ENCODE results near the gene ARID1A. TPM values are rescaled to one million over a fixed set of nuclear protein-coding genes. Genes with fewer than 3 reads are reported as not detected.
A peak's percentile ranks its signal among the peaks of the same experiment; 100 is the strongest.

The ARID1A gene
- total and polyA plus RNA-seq, 2 donors: 31.8 to 40.6 TPM

GRCh38 chr1:26786437-26787380 is 90.9 kb downstream of the ARID1A start:
- Histone ChIP-seq H3K4me1 (ENCODE audit: insufficient read depth) (no peaks in the 10 kb centered on the region), H3K4me3 (ENCODE audit: low read depth, low read length) (peak overlapping the region; percentile 67), H3K36me3 (ENCODE audit: insufficient read depth) (no peaks in the 10 kb centered on the region), H3K27ac (ENCODE audit: low read depth) (peak overlapping the region; percentile 98)
- peak; percentile 45 for DNase-seq (ENCODE audit: extremely low spot score)
- 3% methylated on average over 12 of the region's 12 CpGs for WGBS

- Histone ChIP-seq H3K36me3 (ENCODE audit: insufficient read depth) (no peaks in the 10 kb centered on the region), H3K4me3 (ENCODE audit: low read depth, low read length) (peak overlapping the region; percentile 67), H3K27ac (ENCODE audit: low read depth) (peak overlapping the region; percentile 98), H3K4me1 (ENCODE audit: insufficient read depth) (no peaks in the 10 kb centered on the region)
- no peak for DNase-seq (ENCODE audit: extremely low spot score)
- WGBS: under 1% methylated on average over 11 of the region's 11 CpGs
These were observed 91.5 kb downstream of the ARID1A start for GRCh38 chr1:26787381-26787705.

- peak within 1 kb of the TSS; percentile 98 for H3K27ac ChIP-seq (ENCODE audit: low read depth)
- no peaks in the 10 kb centered on the region for H3K4me1 ChIP-seq (ENCODE audit: insufficient read depth)
- WGBS: under 1% methylated on average over 63 of the region's 63 CpGs
- H3K36me3 ChIP-seq (ENCODE audit: insufficient read depth): no peaks in the 10 kb centered on the region
- peak within 1 kb of the TSS; percentile 67 for H3K4me3 ChIP-seq (ENCODE audit: low read depth, low read length)
- DNase-seq (ENCODE audit: extremely low spot score): peak; percentile 82
These were observed 92.1 kb downstream of the ARID1A start, which contains the start of gene PIGV for GRCh38 chr1:26787706-26788514. TSS of gene PIGV (plus strand) at chr1:26787950. CDS start at chr1:26790816, 2,866 bp downstream.

DNA sequence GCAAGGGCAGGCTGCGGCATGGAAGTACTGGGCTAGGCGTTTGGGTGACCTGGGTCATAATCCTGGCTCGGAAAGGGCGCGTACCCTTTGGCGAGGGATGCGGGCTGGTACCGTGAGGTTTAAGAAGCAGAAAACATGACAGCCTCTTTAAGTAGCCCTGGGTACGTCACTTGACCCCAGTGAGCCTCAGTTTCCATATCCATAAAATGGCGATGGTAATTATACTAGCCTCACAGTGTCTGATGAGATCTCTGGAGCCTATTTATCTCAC is 92.6 kb downstream of the ARID1A start:
- no peaks in the 10 kb centered on the region for H3K4me1 ChIP-seq (ENCODE audit: insufficient read depth)

GRCh38 chr1:26788836-26789611 is 93.2 kb downstream of the ARID1A start:
- Histone ChIP-seq H3K4me1 (ENCODE audit: insufficient read depth) (no peaks in the 10 kb centered on the region), H3K27ac (ENCODE audit: low read depth) (peak overlapping the region; percentile 98), H3K36me3 (ENCODE audit: insufficient read depth) (no peaks in the 10 kb centered on the region), H3K4me3 (ENCODE audit: low read depth, low read length) (peak overlapping the region; percentile 67)
- DNase-seq (ENCODE audit: extremely low spot score): peak; percentile 79
- WGBS: under 1% methylated on average over 19 of the region's 19 CpGs

More for the DNA sequence above, 92.6 kb downstream of the ARID1A start:
- Histone ChIP-seq H3K27ac (ENCODE audit: low read depth) (peak overlapping the region; percentile 98), H3K36me3 (ENCODE audit: insufficient read depth) (no peaks in the 10 kb centered on the region), H3K4me3 (ENCODE audit: low read depth, low read length) (peak overlapping the region; percentile 67)
- WGBS: under 1% methylated on average over 10 of the region's 10 CpGs
- DNase-seq (ENCODE audit: extremely low spot score): no peak

- no peak overlapping the region for H3K4me3 ChIP-seq (ENCODE audit: low read depth, low read length)
- WGBS: 63% methylated on average over 3 of the region's 3 CpGs
- H3K36me3 ChIP-seq (ENCODE audit: insufficient read depth): no peaks in the 10 kb centered on the region
- no peaks in the 10 kb centered on the region for H3K4me1 ChIP-seq (ENCODE audit: insufficient read depth)
- no peak overlapping the region for H3K27ac ChIP-seq (ENCODE audit: low read depth)
- DNase-seq (ENCODE audit: extremely low spot score): no peak
These were observed 93.7 kb downstream of the ARID1A start for GRCh38 chr1:26789612-26789865.

- H3K36me3 ChIP-seq (ENCODE audit: insufficient read depth): no peaks in the 10 kb centered on the region
- 55% methylated on average over 4 of the region's 4 CpGs for WGBS
- DNase-seq (ENCODE audit: extremely low spot score): no peak
- H3K27ac ChIP-seq (ENCODE audit: low read depth): no peak overlapping the region
- H3K4me1 ChIP-seq (ENCODE audit: insufficient read depth): no peaks in the 10 kb centered on the region
- no peak overlapping the region for H3K4me3 ChIP-seq (ENCODE audit: low read depth, low read length)
These were observed 94.1 kb downstream of the ARID1A start for GRCh38 chr1:26789931-26790330.

- no peak overlapping the region for H3K27ac ChIP-seq (ENCODE audit: low read depth)
- 72% methylated on average over 5 of the region's 5 CpGs for WGBS
- H3K4me1 ChIP-seq (ENCODE audit: insufficient read depth): no peaks in the 10 kb centered on the region
- H3K36me3 ChIP-seq (ENCODE audit: insufficient read depth): no peaks in the 10 kb centered on the region
- DNase-seq (ENCODE audit: extremely low spot score): no peak
- H3K4me3 ChIP-seq (ENCODE audit: low read depth, low read length): no peak overlapping the region
These were observed 94.7 kb downstream of the ARID1A start for GRCh38 chr1:26790551-26790953.

DNA sequence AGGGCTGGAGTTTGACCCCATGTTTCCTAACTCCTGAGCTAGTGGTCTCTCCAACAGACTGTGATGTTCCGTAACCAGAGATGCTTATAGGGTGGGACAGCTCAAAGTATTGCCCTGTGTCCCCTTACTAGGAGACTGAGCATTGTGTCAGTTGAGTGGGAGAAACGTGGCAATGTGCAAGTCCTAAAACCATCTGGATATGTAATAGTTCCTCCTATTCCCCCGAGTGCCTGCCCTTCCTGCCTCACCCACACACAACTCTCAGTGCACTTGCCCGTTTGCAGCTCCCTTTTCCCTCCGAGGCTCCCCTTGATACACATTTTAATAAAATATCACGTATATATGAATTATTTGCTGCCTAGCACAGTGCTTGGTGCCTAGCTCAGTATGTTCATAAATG is 95.3 kb downstream of the ARID1A start:
- Histone ChIP-seq H3K4me3 (ENCODE audit: low read depth, low read length) (no peak overlapping the region), H3K4me1 (ENCODE audit: insufficient read depth) (no peaks in the 10 kb centered on the region), H3K36me3 (ENCODE audit: insufficient read depth) (no peaks in the 10 kb centered on the region), H3K27ac (ENCODE audit: low read depth) (no peak overlapping the region)
- WGBS: 73% methylated on average over 6 of the region's 6 CpGs
- no peak for DNase-seq (ENCODE audit: extremely low spot score)

DNA sequence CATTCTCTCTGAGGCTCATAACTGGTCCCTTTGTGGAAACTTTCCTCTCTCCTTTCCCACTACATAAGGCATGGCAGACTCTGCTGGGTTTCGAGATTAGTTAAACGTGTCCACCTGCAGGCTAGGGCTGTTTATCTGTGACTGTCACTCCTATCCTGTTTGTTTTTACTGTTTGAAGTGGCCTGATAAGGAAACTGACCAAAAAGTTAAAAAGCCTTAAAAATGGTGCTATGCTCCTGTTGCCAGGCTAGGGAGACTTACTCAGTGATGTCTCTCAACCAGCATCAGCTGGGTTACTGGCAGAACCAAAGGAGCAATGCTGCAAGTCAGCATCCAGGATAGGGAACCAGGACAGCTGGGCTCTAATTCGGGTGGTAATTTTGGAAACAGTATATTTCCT is 95.8 kb downstream of the ARID1A start:
- H3K4me1 ChIP-seq (ENCODE audit: insufficient read depth): no peaks in the 10 kb centered on the region
- H3K4me3 ChIP-seq (ENCODE audit: low read depth, low read length): no peak overlapping the region
- H3K36me3 ChIP-seq (ENCODE audit: insufficient read depth): no peaks in the 10 kb centered on the region
- DNase-seq (ENCODE audit: extremely low spot score): no peak
- no peak overlapping the region for H3K27ac ChIP-seq (ENCODE audit: low read depth)
- WGBS: 61% methylated on average over 3 of the region's 3 CpGs

DNA sequence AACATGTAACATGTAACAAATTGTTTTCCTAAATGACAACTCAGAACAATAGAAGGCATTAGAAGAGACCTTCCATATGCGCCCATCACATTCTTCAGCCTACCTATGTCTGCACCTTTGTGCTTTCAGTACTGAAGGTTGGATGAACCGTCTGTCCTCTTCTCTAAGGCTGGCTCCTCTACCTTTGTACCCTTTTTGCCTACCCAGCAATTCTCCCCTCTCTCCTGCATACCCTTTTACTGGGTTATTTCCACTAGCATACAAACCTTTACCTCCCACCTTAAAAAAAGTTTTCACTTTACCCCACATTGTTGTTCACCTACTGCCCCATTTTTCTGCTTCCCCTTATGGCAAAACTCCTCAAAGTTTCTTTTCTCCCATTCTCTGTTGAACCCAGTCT is 97.1 kb downstream of the ARID1A start:
- H3K4me1 ChIP-seq (ENCODE audit: insufficient read depth): no peaks in the 10 kb centered on the region
- H3K36me3 ChIP-seq (ENCODE audit: insufficient read depth): no peaks in the 10 kb centered on the region
- DNase-seq (ENCODE audit: extremely low spot score): no peak
- WGBS: 96% methylated on average over 2 of the region's 2 CpGs
- H3K27ac ChIP-seq (ENCODE audit: low read depth): no peak overlapping the region
- no peak overlapping the region for H3K4me3 ChIP-seq (ENCODE audit: low read depth, low read length)

DNA sequence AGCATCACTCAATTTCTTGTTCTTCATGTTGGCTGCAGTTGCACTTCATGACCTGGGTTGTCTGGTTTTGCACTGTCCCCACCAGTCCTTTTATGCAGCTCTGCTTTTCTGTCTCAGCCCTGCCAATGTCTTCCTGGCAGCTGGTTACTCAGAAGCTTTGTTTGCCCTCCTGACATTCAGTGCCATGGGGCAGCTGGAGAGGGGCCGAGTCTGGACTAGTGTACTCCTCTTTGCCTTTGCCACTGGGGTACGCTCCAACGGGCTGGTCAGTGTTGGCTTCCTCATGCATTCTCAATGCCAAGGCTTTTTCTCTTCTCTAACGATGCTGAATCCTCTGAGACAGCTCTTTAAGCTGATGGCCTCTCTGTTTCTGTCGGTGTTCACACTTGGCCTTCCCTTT is 98.6 kb downstream of the ARID1A start:
- H3K36me3 ChIP-seq (ENCODE audit: insufficient read depth): no peaks in the 10 kb centered on the region
- WGBS: 91% methylated on average over 5 of the region's 5 CpGs
- H3K4me3 ChIP-seq (ENCODE audit: low read depth, low read length): no peak overlapping the region
- DNase-seq (ENCODE audit: extremely low spot score): no peak
- H3K4me1 ChIP-seq (ENCODE audit: insufficient read depth): no peaks in the 10 kb centered on the region
- H3K27ac ChIP-seq (ENCODE audit: low read depth): no peak overlapping the region

DNA sequence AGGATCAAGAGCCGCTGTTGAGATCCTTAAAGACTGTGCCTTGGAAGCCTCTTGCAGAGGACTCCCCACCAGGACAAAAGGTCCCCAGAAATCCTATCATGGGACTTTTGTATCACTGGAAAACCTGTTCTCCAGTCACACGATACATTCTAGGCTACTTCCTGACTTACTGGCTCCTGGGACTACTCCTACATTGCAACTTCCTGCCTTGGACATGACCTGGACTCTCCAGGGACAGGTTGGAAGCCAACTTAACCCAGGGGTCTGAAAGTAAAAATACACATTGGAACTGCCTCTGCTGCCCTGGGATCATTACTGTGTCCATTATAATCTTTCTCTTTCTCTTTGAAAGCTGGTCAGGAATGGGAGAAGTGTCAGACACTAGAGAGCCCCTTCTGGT is 101.8 kb downstream of the ARID1A start:
- 91% methylated on average over 2 of the region's 2 CpGs for WGBS

More for the DNA sequence above, 101.8 kb downstream of the ARID1A start:
- no peak for DNase-seq (ENCODE audit: extremely low spot score)
- no peak overlapping the region for H3K4me3 ChIP-seq (ENCODE audit: low read depth, low read length)
- peaks cover 2% of the 10 kb centered on the region for H3K4me1 ChIP-seq (ENCODE audit: insufficient read depth)
- H3K36me3 ChIP-seq (ENCODE audit: insufficient read depth): no peaks in the 10 kb centered on the region
- H3K27ac ChIP-seq (ENCODE audit: low read depth): no peak overlapping the region
